GM21825 (cell line): ENCODE data around the gene PCNX2.

Experiments used
- ATAC-seq: cut with Tn5 transposase; IDR thresholded peaks from one replicate; pipeline ENCODE4 v1.9.1; 2021; ENCODE audit warnings: mild to moderate bottlenecking, moderate library complexity; ENCODE audit not compliant: unreplicated experiment

PCNX2 gene

DNA sequence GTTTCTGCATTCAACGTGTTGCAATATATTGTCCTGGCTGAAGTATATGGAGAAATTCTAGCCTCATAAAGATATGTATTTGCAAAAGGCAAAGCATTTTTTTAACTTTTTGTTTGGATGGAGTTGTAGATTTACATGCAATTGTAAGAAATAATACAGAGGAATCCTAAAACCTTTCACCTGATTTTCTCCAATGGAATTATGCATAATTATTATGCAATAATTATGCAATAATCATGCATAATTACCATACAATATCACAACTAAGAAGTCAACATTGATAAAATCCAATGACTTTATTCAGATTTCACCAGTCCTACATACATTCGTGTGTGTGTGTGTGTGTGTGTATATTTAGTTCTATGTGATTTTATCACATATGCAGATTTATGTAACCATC lies 24.5 kb upstream of the PCNX2 start:
- ATAC-seq = no peak

DNA sequence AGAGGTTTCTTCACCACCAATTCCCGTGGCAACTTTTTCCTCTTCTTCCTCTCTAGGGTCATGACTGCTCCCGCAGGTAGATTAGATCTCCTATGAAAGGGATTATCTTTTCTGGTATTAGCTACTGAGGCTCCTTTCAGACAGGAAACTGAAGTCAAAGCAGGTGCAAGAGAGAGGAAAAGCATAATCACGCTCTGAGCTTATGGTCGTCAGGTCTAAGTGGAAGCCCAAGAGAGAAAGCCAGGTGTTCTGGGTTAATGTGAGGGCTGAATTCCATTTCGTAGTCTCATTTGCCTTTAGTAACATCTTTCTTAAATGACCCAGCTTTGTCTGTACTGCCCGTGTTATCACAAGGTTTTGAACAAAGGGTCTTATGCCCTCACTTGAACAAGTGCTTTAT lies 23.7 kb upstream of the PCNX2 start:
- ATAC-seq = no peak

DNA sequence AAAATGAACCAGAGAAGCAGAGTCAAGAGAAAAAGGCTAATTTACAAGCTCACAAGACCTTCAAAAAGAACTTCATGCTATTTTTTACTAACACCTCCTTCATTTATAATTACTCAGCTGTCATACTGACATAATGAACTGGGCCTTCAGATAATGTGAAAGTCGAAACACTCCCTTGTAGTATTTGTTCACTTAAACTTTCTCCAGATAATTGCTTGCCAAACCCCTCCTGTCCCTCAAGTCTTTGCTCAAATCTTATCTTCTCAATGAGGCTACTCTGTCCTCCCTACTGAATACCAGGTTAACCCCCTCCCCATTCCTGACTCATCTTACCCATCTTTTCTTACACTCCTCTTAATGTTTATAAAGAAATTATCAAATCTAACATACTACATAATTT lies 20.9 kb upstream of the PCNX2 start:
- no peak for ATAC-seq

DNA sequence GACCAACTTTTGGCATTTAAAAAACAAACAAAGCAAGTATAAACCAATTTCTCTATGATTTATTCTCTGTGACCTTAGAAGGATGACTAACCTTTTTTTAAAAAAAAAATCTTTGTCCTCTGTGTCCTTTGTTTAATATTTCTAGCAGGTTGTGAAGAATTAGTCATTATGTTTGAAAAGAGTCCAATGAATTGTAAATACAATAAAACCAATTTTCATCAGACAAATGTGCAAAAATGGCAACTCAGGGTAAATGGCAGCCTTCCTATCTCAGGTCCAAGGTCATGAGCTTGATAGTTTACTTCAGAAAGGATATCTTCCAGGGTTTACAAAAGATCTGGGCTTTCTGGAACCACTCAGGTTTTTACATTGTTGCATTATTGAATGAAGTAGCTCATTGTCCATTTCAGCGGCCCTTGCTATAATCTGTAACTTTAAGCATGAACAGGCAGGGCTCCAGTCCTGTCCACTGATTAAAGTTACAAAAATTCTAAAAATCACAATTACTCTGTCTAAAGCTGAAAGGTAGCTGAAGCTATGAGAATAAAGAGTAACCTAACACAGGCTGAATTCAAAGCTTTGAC lies 20.3 kb upstream of the PCNX2 start:
- no peak for ATAC-seq

DNA sequence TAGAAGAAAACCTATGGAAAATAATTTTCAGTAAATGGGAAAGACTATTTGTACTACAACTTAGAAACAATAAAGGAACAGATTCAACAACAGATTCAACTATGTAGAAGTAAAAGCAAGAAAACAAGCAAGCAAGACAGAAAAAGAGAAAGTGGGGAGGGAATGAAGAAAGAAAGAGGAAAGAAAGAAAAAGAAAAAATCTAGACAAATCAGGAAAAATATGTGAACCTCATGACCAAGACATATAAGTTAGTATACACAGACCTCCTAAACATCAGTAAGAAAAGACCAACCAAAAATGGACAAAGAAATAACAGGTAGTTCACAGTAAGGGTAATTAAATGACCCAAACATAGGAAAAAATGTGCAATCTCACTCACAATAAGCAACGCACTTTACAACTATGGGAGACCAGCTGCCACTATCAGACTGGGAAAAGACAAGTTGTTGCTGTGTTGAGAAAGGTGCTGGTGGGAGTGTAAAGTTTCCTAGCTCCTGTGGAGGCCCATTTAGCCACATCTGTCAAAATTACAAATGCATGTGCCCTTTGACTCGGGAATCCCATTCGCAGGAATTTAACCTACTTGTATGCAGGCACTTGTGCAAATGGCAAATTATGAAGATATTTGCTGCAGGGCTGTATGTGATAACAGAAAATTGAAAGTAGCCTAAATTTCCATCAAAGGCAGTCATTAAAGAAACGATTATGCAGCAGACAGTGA lies 18.1 kb upstream of the PCNX2 start:
- no peak for ATAC-seq

DNA sequence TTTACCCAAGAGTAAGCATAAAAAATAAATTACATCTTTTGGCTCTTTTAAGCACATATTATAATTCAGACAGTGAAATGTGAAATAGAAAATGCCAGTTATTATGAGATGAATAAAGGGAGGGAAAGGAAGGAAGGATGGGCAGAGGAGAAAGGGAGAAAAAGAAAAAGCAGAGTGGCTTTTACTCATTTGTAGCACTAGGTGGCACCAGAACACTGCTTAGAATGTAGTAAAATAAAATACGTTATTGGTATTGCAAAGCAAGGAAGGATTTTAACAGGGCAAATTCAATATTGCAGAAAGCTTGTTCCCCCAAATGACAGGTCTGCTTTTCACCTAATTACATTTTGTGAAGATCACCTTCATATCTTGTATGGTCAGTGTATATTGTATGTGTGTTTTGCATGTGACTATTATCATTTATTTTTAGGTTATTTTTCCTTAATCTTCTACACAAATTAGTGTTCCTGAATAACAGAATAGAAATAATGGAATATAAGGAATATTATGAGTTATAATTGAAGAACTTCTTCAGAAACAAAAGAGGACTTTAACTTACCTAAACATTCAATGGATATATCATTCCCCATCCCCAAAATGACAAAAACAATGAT lies 9.1 kb upstream of the PCNX2 start:
- ATAC-seq = no peak

DNA sequence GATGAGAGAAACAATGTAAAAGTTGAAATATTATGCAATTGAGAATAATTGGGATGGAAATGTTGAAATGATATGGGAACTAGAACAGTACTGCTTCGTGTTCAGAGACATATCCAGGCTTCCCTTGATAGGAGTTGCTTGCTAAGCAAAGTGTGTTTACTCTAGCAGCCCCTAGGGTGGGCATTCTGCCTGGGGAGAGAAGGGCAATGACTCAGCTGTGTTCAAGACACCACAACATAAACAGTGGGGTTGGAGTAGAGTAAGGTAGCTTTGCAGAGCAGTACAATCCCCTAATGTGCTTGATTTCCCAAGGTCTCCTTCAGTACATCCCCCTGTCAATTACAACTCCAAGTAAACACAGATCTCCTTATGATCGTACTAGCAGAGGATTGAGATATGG lies 4.8 kb upstream of the PCNX2 start:
- no peak for ATAC-seq

DNA sequence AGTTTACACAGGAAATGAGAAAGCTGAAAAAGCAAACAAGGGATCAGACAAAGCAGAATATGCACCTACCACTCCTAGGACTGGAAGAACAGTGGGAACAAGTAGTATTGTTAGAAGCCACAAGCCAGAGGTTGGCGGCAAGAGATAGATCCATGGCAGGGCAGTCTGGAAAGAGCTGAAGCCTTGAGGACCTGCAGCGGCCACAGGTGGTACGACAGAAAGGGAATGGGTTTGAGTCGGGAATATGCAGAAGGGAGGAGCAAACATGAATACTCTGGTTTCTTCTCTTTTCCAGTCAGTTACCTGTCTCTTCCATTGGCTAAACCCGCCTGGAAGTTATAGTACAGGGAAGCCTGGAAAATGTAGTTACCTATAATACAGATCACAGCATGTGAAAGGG lies 3.9 kb upstream of the PCNX2 start:
- ATAC-seq = no peak

DNA sequence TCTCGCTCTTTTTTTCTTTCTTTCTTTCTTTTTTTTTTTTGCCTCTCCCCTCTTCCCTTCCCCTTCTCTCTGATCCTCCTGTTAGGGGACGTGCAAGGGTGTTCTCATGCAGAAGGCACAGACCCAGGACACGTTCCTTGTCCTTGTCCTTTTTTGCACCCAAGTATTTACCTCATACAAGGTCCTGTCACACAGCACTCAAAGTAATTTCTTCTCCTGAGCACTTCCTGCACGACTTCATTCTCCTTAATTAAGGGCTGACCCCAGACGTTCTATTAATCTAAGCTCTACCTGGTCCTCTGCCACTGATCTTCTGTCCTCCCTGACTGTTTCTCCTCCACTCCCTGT lies 424 bp upstream of the PCNX2 start:
- ATAC-seq = no peak

DNA sequence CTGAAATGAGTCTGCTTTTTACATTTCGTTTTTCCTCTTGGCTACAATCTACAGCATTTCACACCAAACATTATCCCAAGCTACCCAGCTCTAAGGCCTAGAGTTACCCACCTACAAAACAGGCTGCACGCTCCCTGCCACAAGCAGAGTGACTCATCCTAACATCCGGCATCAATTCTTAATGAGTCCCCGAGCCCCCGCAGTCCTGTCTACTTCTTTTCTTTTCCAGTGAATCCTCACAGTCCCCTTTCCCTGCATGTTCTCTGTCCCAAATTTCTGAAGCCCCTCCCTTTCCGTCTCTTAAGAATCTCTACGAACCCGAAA lies 650 bp downstream of the PCNX2 start:
- peak; percentile 69 for ATAC-seq

DNA sequence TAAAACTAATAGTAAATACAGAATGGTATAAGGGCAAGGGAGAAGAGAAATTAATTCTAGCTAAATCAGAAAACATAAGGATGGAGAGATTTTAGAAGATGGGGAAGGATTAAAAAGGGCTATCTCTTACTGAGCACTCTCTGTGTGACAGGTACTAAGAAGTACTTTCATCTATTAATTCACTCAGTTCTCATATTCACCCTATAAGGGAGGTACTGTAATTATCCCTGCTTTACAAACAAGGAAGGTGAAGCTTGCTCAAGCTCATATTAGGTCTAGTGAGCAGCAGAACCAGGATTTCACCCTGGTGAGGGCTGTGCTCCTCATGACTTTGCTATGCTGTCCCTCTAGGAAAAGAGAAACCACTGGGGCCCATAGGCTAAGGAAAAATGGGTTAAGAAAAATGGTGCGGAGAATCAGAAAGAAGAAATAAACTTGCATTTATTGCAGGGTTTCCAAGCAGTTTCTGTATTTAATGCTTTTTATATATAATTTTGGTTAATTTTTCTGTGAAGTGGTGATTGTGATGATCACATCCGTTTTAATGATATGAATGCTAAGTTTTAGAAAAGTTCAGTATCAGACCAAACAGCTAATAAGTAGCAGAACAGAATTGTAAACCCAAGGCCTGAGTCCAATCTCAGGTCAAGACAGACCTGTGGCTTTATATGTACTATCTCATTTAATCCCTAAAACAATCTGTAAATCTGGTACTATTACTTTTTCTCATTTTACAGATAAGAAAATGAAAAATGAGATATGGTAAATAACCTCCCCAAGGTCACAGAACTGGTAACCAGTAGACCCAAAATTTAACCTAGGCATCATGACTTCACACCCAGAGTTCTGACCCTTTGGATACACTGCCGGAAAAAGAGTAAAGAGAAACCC lies 1.7 kb downstream of the PCNX2 start:
- no peak for ATAC-seq

DNA sequence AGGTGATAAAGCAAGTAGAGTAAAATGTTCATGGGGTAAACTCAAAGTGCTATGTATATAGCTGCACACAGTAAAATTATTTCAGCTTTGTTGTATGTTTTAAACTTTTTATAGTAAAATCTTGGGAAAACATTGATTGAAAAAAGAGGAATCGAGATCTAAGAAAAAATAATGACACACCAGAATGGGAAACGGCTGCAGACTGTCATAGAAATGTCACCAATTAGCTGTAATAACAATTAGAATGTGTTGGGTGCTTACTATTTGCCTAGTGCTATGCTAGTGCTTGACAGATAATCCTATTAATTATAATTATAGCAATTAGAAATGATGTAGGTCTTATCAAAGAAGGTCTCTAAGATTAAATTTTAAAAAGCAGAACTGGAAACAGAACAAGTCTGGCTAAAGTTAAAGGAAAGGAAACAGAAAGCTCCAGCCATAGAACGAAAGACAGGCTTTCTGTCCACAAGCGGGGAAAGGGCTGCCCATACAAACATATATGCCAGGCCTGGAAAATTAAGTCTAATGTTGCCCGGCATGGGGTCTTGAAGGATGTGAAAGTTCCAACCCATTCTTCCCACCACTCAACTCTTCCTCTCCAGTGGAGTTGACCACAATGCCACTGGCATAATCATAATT lies 5.0 kb downstream of the PCNX2 start:
- ATAC-seq = no peak

DNA sequence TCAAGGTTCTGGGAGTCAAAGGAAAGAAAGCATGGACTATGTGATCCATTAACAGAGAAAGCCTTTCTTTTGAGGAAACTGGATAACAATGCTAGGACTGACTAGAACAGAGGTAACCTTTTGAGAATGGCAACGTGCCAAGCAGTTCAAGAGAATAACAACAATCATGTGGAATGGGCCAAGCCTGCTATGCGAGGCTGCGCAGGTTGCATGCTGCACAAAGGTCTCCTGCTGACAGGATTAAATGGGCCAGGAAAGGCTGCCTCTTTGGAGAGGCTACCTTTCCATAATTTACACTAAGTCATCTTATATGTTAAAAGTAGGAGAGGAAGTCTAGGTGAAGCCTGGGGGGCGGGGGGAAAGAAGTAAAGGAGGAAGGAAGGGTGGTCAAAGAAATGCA lies 5.8 kb downstream of the PCNX2 start:
- no peak for ATAC-seq

DNA sequence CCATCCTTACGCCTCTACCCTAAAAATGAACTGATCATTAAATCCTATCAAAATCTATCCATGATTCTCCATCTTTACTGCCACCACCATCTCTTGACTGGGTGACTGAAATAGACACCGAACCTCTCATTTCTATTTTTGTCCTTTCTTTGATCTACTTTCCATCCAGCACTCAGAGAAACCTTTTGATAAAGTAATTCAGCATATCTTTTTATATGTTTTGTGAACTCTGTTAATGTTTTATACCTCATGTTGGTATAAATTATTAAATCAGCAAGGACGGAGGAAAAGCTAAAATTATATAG lies 13.0 kb downstream of the PCNX2 start:
- no peak for ATAC-seq

DNA sequence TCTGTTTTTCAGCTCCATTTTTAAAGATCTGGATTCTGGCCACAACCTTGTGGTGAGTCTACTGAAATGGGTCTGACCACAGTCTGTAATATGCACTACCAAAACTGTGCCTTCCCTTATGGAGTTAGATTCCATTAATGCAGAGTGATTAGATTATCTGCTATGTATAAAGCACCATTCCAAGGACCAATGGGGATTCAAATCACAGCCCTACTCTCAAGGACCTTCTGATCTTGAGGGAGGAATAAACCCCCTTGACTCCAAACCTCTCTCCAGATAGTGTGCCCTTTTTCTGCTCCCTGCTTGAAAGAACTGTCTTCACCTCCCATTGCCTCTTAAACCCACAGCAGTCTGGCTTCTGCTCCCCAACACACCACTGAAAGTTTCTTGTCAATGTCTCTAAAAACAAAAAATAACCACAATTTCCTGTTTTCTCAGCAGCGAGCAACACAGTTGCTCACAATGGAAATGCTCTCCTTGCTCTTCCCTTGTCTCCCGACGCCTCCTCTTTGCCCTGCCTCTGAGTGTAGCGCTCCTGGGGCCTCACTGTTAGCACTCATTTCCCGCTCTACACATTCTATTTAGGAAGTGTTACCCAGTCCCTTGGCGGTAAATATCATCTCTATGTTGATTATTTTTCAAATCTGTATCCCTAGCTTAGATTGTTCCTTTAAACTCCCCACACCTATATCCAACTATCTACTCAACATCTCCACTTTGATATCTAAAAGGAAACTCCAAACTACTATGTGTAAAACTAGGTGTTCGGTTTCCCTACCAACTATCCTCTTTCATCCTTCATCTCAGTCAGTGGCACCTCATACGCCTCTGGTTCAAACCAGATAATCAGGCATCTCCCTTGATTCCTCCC lies 13.6 kb downstream of the PCNX2 start:
- peak; percentile 91 for ATAC-seq

DNA sequence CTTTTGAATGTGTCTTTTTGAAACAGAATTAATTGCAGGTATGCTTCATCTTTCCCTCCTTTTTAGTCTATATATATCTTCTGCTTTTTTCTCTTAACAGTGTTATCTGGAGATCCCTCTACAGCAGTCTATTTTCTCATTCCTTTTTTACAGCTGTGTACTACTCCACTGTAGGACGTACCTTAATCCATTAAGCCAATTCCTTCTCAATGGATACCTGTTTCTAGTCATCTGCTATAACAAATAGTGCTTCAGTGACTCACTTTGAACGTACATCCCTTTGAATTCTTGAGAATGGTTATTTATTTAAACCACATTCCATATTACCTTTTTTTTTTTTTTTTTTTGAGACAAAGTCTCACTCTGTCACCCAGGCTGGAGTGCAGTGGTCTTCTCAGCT lies 15.6 kb downstream of the PCNX2 start:
- ATAC-seq = no peak

DNA sequence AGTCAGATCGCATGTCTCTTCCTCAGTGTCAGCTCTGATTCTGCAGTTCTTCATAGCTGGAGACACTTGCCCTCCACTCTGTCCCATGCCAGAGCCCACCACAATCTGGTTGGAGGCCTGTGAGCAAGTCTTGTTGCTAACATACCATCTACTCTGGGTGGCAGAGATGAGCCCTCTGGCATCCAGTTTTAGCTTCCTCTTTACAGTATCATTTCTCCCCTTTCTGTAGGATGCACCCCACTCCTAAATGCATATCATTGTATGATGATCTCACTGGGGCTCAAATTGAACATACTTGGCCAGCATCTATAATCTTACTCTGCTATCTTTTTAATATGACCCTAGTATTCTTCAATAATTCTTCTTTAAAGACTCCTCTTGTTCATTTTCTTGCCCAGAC lies 16.9 kb downstream of the PCNX2 start:
- no peak for ATAC-seq

DNA sequence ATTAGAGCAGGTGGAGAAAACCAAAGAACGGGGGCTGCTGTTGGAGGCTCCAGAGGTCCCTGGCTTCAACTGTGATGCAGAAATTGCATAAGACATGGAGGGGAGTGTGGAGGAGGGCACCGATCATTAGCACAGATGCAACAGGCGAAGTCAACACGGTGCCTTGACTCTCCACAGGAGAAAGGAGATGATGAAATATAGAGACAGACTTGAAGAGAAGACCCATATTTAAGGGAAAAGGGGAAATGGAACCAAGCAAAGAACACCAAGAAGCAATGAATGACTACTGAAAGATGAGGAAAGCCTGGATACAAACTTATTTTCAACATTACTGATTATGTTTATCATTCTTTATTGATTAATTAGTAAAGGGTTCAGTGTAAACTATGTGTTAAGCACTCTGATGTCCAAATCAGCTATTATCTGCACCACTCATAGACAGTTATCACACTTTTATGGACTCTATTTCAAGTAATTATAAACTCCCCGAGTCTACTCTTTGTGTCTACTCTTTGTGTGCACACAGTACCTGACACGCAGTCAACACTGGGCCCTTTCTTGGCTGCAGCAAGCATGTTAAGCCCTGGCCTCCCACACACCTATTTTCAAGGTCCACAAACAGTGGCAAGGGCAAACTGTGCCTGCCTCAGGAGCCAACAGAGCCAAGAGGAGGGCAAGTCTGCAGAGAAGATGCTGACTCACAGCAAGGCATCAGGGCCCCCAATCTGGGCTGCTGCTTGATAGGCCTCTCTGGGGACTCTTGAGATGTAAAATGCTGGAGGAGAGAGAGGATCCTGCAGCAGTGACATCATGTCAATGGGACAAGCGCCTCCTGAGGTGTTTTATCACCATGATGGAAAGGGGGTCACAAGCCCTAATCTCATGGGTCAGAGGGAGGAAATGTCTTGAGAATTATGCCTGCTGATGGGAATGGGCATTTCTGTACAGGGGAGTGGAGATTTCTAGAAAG lies 17.6 kb downstream of the PCNX2 start:
- no peak for ATAC-seq

DNA sequence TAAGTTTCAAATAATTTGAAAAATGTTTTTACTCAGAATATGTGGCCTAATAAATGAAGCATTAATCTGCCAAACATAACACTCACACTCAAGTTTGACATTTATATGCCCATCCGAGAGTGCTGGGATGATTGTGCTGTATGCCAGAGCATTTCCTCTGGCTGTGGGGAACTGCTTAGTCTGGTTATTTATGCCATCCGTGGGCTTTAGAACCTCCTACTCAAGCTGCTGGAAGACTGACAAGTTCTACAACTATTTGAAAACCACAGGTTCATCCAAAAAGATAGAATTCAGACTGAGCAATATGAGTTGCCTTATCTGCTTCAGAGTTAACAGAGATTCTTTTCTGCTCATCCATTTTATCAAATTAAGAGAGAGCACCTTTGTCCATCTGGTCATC lies 25.9 kb downstream of the PCNX2 start:
- ATAC-seq = no peak
